Endothelial cell of umbilical vein (primary cell): Measurements from ENCODE around the gene S100A5. TPM values are rescaled to one million over a fixed set of nuclear protein-coding genes. Genes with fewer than 3 reads are reported as not detected.
"Not testable (repeated sequence)": the region's sequence is repeated elsewhere in the genome, so short reads cannot be mapped to it uniquely, and the experiment has no call there.

Experiments used
- BruUV-seq: library from RNA; stranded (reverse); fragments of 400-500 nt; replicated peaks from 2 replicates; lab custom pipeline; 2021; lab: Mats Ljungman, UMichigan
- CTCF ChIA-PET: fragments of 300-600, 350-600 bp; sonication (Branson Sonifier 250); formaldehyde crosslinking; loops from one replicate; lab custom pipeline; 2021; ENCODE audit warnings: antibody characterized with exemption, inconsistent platforms; lab: Charles Lee
- POLR2A ChIA-PET: fragments of 300-600, 350-600 bp; sonication (Branson Sonifier 250); formaldehyde crosslinking; loops from one replicate; lab custom pipeline; 2021; ENCODE audit warnings: antibody characterized with exemption, inconsistent platforms; lab: Charles Lee
- DNase-seq: peaks from one replicate; pipeline ENCODE4 v3.0.0-alpha.2; 2011; ENCODE audit warnings: low read depth, low spot score
- FAIRE-seq: peaks from 2 replicates; lab custom pipeline; 2011; peaks lifted over from hg19 to GRCh38; lab: Jason Lieb, UNC
- H2AFZ ChIP-seq: 2 replicates; pipeline ENCODE4 v1.6.0; 2012; ENCODE audit warnings: low read depth, low read length, control low read depth, inconsistent platforms
- H3K27ac ChIP-seq: 2 replicates; pipeline ENCODE4 v1.5.1; 2011; ENCODE audit warnings: low read depth, mild to moderate bottlenecking, control low read depth, low read length, moderate library complexity; ENCODE audit not compliant: insufficient read depth
- H3K27me3 ChIP-seq, 2 experiments: 2 replicates each; pipeline versions ENCODE4 v1.6.0 to v1.6.1; 2011; ENCODE audit warnings: low read length in 2 of 2, mixed read lengths in 1 of 2; ENCODE audit not compliant: control insufficient read depth in 2 of 2, insufficient read depth in 2 of 2
- H3K36me3 ChIP-seq, 2 experiments: 2 replicates in 1 of 2; 3 replicates in 1 of 2; pipeline ENCODE4 v1.5.1; 2011; ENCODE audit warnings: low read length in 2 of 2, mild to moderate bottlenecking in 1 of 2, moderate library complexity in 1 of 2; ENCODE audit not compliant: control insufficient read depth in 2 of 2, insufficient read depth in 2 of 2; ENCODE audit errors: extremely low read depth in 1 of 2
- H3K4me1 ChIP-seq: 3 replicates; pipeline ENCODE4 v1.5.1; 2011; ENCODE audit warnings: mild to moderate bottlenecking, low read length; ENCODE audit not compliant: control insufficient read depth, insufficient read depth; ENCODE audit errors: extremely low read depth
- H3K4me2 ChIP-seq: 2 replicates; pipeline ENCODE4 v1.6.1; 2011; ENCODE audit warnings: low read length, control low read depth, mixed read lengths; ENCODE audit not compliant: insufficient read depth
- H3K4me3 ChIP-seq, 3 experiments: fragments of 200-600 bp in 1 of 3; sonication (generic), shearing (Covaris generic) in 1 of 3; replicated peaks in 1 of 3; 2 replicates each; pipeline ENCODE4 v1.5.1; 2011 to 2016; ENCODE audit warnings: control low read depth in 3 of 3, low read length in 3 of 3, mild to moderate bottlenecking in 2 of 3, inconsistent platforms in 1 of 3, low read depth in 1 of 3, moderate library complexity in 1 of 3; ENCODE audit not compliant: insufficient read depth in 1 of 3
- H3K79me2 ChIP-seq: 2 replicates; pipeline ENCODE4 v1.6.0; 2012; ENCODE audit warnings: low read length, inconsistent platforms; ENCODE audit not compliant: control insufficient read depth, insufficient read depth
- H3K9ac ChIP-seq: replicated peaks from 2 replicates; pipeline ENCODE3; 2011; ENCODE audit warnings: low read length, control low read depth; ENCODE audit not compliant: insufficient read depth; ENCODE audit errors: extremely low read depth
- H3K9me1 ChIP-seq: replicated peaks from 3 replicates; pipeline ENCODE4 v1.6.0; 2011; ENCODE audit warnings: mild to moderate bottlenecking, low read length; ENCODE audit not compliant: control insufficient read depth, insufficient read depth; ENCODE audit errors: extremely low read depth
- H3K9me3 ChIP-seq: replicated peaks from 2 replicates; pipeline ENCODE4 v1.5.1; 2012; ENCODE audit warnings: low read length, inconsistent platforms; ENCODE audit not compliant: control insufficient read depth, insufficient read depth
- H4K20me1 ChIP-seq: replicated peaks from 2 replicates; pipeline ENCODE3; 2011; ENCODE audit warnings: mild to moderate bottlenecking, low read length; ENCODE audit not compliant: control insufficient read depth, insufficient read depth; ENCODE audit errors: extremely low read depth
- EZH2 ChIP-seq: IDR thresholded peaks from 2 replicates; pipeline ENCODE4 v1.6.1; 2012; ENCODE audit warnings: borderline replicate concordance, low read depth, mild to moderate bottlenecking, moderate library complexity, low read length, inconsistent platforms; ENCODE audit not compliant: severe bottlenecking
- FOS ChIP-seq: IDR thresholded peaks from 2 replicates; pipeline ENCODE4 v1.6.1; 2011; ENCODE audit warnings: mild to moderate bottlenecking, low read length, moderate library complexity, borderline replicate concordance; ENCODE audit not compliant: insufficient read depth
- GATA2 ChIP-seq: IDR thresholded peaks from 2 replicates; pipeline ENCODE4 v1.7.0; 2011; ENCODE audit warnings: low read depth, mild to moderate bottlenecking, moderate library complexity, mixed read lengths, low read length; ENCODE audit not compliant: insufficient read length, insufficient read depth
- JUN ChIP-seq: IDR thresholded peaks from 2 replicates; pipeline ENCODE4 v1.6.1; 2011; ENCODE audit warnings: borderline replicate concordance, low read depth; ENCODE audit not compliant: insufficient read length, insufficient read depth
- MYC ChIP-seq: IDR thresholded peaks from one replicate; pipeline ENCODE4 v1.6.1; 2011; ENCODE audit warnings: mild to moderate bottlenecking, low read depth, low read length
- POLR2A ChIP-seq: IDR thresholded peaks from 2 replicates; pipeline ENCODE4 v1.6.1; 2012; ENCODE audit warnings: low read depth, mild to moderate bottlenecking, control low read depth, low read length
- POLR2AphosphoS5 ChIP-seq: IDR thresholded peaks from 2 replicates; pipeline ENCODE4 v1.6.1; 2012; ENCODE audit warnings: low read depth, mild to moderate bottlenecking, control low read depth, low read length, moderate library complexity; ENCODE audit not compliant: insufficient read depth
- dilution Hi-C: fragments of 300-500 bp; cut with MboI; formaldehyde crosslinking; loops from one replicate; pipeline ENCODE4 v1.15.0; 2019; ENCODE audit warnings: low sequenced_read_pairs; ENCODE audit not compliant: extremely low pct_ligation_motif_present
- intact Hi-C: fragments of 100-400 bp; cut with micrococcal nuclease; formaldehyde crosslinking; loops from one replicate; pipeline ENCODE4 v1.10.0; 2022
- polyA plus RNA-seq, 4 experiments: library from polyadenylated mRNA; depleted of rRNA in 3 of 4; stranded (reverse) in 3 of 4; unstranded in 1 of 4; fragments of >200 nt; gene quantifications; 2 replicates each; pipeline versions ENCODE4 v1.2.1 to v1.2.3, GENCODE V29; 2011 to 2012; ENCODE audit warnings: missing spikeins in 1 of 4
- total RNA-seq: library from RNA; stranded (reverse); gene quantifications from 2 replicates; pipeline ENCODE4 v1.2.3, GENCODE V29; 2021
- TF ChIP-seq, protein P1 (sequence below), 2 donors: IDR thresholded peaks; 1 replicate in 1 of 2; 2 replicates in 1 of 2; pipeline ENCODE4 v1.5.1; 2011; ENCODE audit warnings: low read length in 2 of 2, mild to moderate bottlenecking in 2 of 2, moderate library complexity in 2 of 2, control low read depth in 1 of 2, inconsistent platforms in 1 of 2, low read depth in 1 of 2; ENCODE audit not compliant: insufficient read depth in 1 of 2; ENCODE audit errors: extremely low read depth in 1 of 2
- TF ChIP-seq, protein P2 (sequence below): IDR thresholded peaks from 2 replicates; pipeline ENCODE4 v1.6.1; 2011; ENCODE audit not compliant: insufficient read depth, insufficient read length

Gene S100A5
- total and polyA plus RNA-seq, 2 donors (not counting 3 experiments of a cell fraction or from before 2014, with no cell fraction given): not detected

DNA sequence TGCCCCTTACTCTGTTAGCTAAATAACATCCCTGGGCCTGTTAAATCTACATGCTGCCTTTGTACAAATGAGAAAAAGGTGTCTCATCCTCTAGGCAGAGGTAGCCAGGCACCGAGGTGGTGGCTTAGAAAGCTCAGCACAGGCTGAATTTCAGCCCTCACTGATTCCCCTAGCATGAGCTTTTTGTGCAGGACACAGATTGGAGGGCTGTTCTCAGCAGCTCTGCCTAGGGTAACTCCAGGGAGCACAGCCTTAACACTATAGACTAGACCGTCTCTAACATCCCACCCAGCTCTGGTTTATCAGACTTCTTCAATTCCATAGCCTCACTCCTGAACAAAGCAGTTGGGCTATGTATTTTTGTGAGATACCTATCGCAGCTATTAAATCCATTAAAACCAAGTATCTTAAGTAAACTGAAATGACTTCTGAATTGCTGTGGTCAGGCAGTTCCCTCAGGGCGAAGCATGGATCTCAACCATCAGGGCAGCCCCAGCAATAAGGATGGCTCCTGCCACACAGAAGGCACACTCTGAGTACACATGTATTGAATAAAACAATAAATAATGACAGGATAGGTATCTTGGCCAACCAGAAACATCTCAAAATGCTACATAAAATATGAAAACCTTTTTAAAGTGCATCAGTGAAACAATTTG is 19.8 kb downstream of the S100A5 start:
- Histone ChIP-seq H3K9me3 (no peaks in the 10 kb centered on the region), H3K9ac (no peak overlapping the region), H3K27me3 (no peaks in the 10 kb centered on the region), H2AFZ (no peak overlapping the region), H3K4me3 (no peak overlapping the region), H4K20me1 (no peaks in the 10 kb centered on the region), H3K27ac (no peak overlapping the region), H3K79me2 (no peaks in the 10 kb centered on the region), H3K36me3 (no peaks in the 10 kb centered on the region), H3K9me1 (no peaks in the 10 kb centered on the region), H3K4me1 (peaks cover 4% of the 10 kb centered on the region), H3K4me2 (no peak overlapping the region)
- BruUV-seq: no TSS peak
- intact Hi-C loops: no loop called here
- ChIA-PET POLR2A (interaction anchor here (1.3 kb wide), 1 partner anchor 11 kb away, joined by 3 read pairs; no protein-coding TSS in a partner anchor), CTCF (interaction anchor here (0.9 to 2.5 kb wide), 7 partner anchors 9 to 107 kb away, joined by 3 to 14 read pairs (median 5); partner anchors contain the start of gene S100A13)
- no peak for TF ChIP-seq EZH2
- no peak for TF ChIP-seq MYC
- TF ChIP-seq, protein P1, sequence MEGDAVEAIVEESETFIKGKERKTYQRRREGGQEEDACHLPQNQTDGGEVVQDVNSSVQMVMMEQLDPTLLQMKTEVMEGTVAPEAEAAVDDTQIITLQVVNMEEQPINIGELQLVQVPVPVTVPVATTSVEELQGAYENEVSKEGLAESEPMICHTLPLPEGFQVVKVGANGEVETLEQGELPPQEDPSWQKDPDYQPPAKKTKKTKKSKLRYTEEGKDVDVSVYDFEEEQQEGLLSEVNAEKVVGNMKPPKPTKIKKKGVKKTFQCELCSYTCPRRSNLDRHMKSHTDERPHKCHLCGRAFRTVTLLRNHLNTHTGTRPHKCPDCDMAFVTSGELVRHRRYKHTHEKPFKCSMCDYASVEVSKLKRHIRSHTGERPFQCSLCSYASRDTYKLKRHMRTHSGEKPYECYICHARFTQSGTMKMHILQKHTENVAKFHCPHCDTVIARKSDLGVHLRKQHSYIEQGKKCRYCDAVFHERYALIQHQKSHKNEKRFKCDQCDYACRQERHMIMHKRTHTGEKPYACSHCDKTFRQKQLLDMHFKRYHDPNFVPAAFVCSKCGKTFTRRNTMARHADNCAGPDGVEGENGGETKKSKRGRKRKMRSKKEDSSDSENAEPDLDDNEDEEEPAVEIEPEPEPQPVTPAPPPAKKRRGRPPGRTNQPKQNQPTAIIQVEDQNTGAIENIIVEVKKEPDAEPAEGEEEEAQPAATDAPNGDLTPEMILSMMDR (IDR thresholded peaks at IDR 0.05; ENCODE audit: extremely low read depth in 1 of 2, insufficient read depth in 1 of 2, low read depth in 1 of 2, low read length in 2 of 2): no peak
- no peak for TF ChIP-seq GATA2
- no peak for TF ChIP-seq FOS
- no peak for TF ChIP-seq JUN
- no peak for TF ChIP-seq POLR2AphosphoS5
- no peak for TF ChIP-seq POLR2A
- TF ChIP-seq, protein P2, sequence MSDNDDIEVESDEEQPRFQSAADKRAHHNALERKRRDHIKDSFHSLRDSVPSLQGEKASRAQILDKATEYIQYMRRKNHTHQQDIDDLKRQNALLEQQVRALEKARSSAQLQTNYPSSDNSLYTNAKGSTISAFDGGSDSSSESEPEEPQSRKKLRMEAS: no peak
- dilution Hi-C loops: no loop called here
- DNase-seq (no peak), FAIRE-seq (no peak)

DNA sequence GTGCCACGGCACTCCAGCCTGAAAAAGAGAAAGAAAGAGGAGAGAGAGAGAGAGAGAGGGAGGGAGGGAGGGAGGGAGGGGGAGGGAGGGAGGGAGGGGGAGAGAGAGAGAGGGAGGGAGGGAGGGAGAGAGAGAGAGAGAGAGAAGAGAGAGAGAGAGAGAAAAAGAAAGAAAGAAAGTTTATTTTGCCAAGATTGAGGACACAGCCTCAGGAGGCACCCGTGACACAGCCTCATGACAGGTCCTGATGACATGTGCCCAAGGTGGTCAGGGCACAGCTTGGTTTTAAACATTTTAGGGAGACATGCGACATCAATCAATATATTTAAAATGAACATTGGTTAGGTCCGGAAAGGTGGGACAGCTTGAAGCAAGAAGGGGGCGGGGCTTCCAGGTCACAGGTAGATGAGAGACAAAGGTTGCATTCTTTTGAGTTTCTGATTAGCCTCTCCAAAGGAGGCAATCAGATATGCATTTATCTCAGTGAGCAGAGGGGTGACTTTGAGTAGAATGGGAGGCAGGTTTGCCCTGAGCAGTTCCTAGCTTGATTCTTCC is 20.5 kb downstream of the S100A5 start:
- H3K79me2 ChIP-seq, H3K4me3 ChIP-seq, H4K20me1 ChIP-seq, intact Hi-C loops, H3K4me2 ChIP-seq, H2AFZ ChIP-seq, FAIRE-seq, H3K9me1 ChIP-seq, DNase-seq, H3K9ac ChIP-seq, BruUV-seq, H3K36me3 ChIP-seq, dilution Hi-C loops, H3K27ac ChIP-seq, H3K9me3 ChIP-seq, H3K27me3 ChIP-seq, H3K4me1 ChIP-seq: not testable (repeated sequence)
- POLR2A ChIA-PET: interaction anchor here (1.3 kb wide), 1 partner anchor 11 kb away, joined by 3 read pairs; no protein-coding TSS in a partner anchor
- CTCF ChIA-PET: interaction anchor here (0.9 to 2.5 kb wide), 7 partner anchors 8 to 107 kb away, joined by 3 to 14 read pairs (median 5); partner anchors contain the start of gene S100A13
